HG03571 (cell line): ENCODE results near the gene CFAP61.

Source experiments
- ATAC-seq: cut with Tn5 transposase; IDR thresholded peaks from one replicate; pipeline ENCODE4 v1.9.1; 2021; ENCODE audit not compliant: unreplicated experiment

Gene CFAP61

GRCh38 chr20:20362774-20363433, 310.6 kb downstream of the CFAP61 start:
- ATAC-seq: no peak

GRCh38 chr20:20363434-20363798, 311.1 kb downstream of the CFAP61 start:
- no peak for ATAC-seq

GRCh38 chr20:20363799-20364592, 311.7 kb downstream of the CFAP61 start:
- no peak for ATAC-seq

GRCh38 chr20:20364593-20365479, 312.5 kb downstream of the CFAP61 start:
- no peak for ATAC-seq

GRCh38 chr20:20365480-20366161, 313.3 kb downstream of the CFAP61 start:
- ATAC-seq: no peak

- no peak for ATAC-seq
Observed at GRCh38 chr20:20366551-20366875, 314.2 kb downstream of the CFAP61 start.

GRCh38 chr20:20366876-20367574, 314.7 kb downstream of the CFAP61 start:
- no peak for ATAC-seq

GRCh38 chr20:20367575-20368417, 315.5 kb downstream of the CFAP61 start, which contains the start of gene INSM1:
INSM1 (plus strand) TSS chr20:20368104; CDS start chr20:20368268, 164 bp downstream.
- no peak for ATAC-seq

- ATAC-seq: no peak
Observed at GRCh38 chr20:20368418-20369249, 316.3 kb downstream of the CFAP61 start.

GRCh38 chr20:20369250-20370093, 317.1 kb downstream of the CFAP61 start:
- ATAC-seq: no peak

GRCh38 chr20:20370094-20370575, 317.8 kb downstream of the CFAP61 start:
- no peak for ATAC-seq

GRCh38 chr20:20371083-20371482, 318.8 kb downstream of the CFAP61 start:
- no peak for ATAC-seq

GRCh38 chr20:20371681-20372080, 319.3 kb downstream of the CFAP61 start:
- no peak for ATAC-seq

- ATAC-seq: no peak
Observed at GRCh38 chr20:20373091-20373571, 320.8 kb downstream of the CFAP61 start.

GRCh38 chr20:20375862-20376261, 323.5 kb downstream of the CFAP61 start:
- no peak for ATAC-seq

GRCh38 chr20:20386192-20386591, 333.9 kb downstream of the CFAP61 start:
- ATAC-seq: no peak

GRCh38 chr20:20390393-20390792, 338.1 kb downstream of the CFAP61 start:
- ATAC-seq: no peak
